ENCODE results near the gene MBLAC1. TPM values are rescaled to one million over a fixed set of nuclear protein-coding genes. Genes with fewer than 3 reads are reported as not detected.

Gene MBLAC1
- total and polyA plus RNA-seq, 9 of the 15 experiments (the other 6 are each of a cell fraction or from before 2014, with no cell fraction given) = 0.03 to 3.1 (median 0.52) TPM

DNA sequence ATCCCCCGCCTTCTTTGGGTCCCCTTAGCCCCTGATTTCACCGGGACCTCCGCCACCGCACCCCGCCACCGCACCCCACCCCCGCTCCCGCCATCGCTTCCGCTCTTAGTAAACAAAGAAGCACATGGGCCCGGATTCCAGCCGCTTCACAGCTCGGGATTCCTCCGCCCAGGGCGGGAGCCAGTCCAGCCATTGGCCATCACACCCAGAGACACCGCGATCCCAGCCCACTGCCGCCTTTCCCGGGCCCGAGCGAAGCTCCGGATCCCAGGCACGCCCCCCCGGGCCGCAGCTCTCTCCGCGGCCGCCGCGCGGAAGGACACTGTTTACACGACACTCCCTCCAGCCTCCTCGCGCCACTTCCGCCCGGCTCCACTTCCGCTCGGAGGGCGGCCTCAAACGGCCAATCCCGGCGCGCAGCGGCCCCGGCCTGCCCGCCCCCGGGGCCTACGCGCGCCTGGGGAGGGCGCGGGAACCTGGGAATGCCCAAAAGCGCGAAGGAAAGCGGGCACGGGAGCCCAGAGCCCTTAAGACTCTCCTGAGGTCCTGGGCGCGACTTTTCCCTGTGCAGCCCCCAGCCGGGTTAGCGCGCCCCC is 26.2 kb upstream of the MBLAC1 start (continued):
- TF ChIP-seq GMEB1 (CRISPR knock-in tag; IDR thresholded peaks at IDR 0.05) (peak; percentile 71), CEBPB (tag; IDR thresholded peaks at IDR 0.05) (no peak), RHOXF2B (CRISPR knock-in tag; conservative IDR thresholded peaks at IDR 0.05) (no peak), ZKSCAN1 (IDR thresholded peaks at IDR 0.05; ENCODE audit: low read depth, low read length) (peak; percentile 71), FOXA3 (CRISPR knock-in tag; conservative IDR thresholded peaks at IDR 0.05 in 1 of 2, IDR thresholded peaks at IDR 0.05 in 1 of 2) (peak; percentile 92), HNRNPUL1 (IDR thresholded peaks at IDR 0.05; ENCODE audit: low read length) (no peak), NFE2 (IDR thresholded peaks at IDR 0.05; ENCODE audit: low read depth) (no peak), MED1 (CRISPR knock-in tag; IDR thresholded peaks at IDR 0.05; ENCODE audit: borderline replicate concordance) (no peak), ZBTB7A (IDR thresholded peaks at IDR 0.05; ENCODE audit: borderline replicate concordance, control insufficient read depth, low read depth, low read length) (no peak; the same call in 1 of the 2 replicates), ATF6 (CRISPR knock-in tag; IDR thresholded peaks at IDR 0.05) (no peak), ZNF232 (CRISPR knock-in tag; IDR thresholded peaks at IDR 0.05) (no peak), SPI1 (IDR thresholded peaks at IDR 0.05; ENCODE audit: borderline replicate concordance, low read depth, low read length) (peak; percentile 91), NELFE (IDR thresholded peaks at IDR 0.05; ENCODE audit: insufficient read depth, insufficient read length) (no peak), POU5F1 (IDR thresholded peaks at IDR 0.05; ENCODE audit: borderline replicate concordance, low read depth, low read length, partially characterized antibody) (peak; percentile 40), TBL1XR1 (IDR thresholded peaks at IDR 0.05; ENCODE audit: low read length in 2 of 2) (peak in 1 of 2 experiments; percentile 63; a peak in 2 of 4 replicates), RCOR1 (IDR thresholded peaks at IDR 0.05; ENCODE audit: borderline replicate concordance in 1 of 2, low read depth in 2 of 2, low read length in 2 of 2) (no peak), E2F1 (CRISPR knock-in tag; IDR thresholded peaks at IDR 0.05) (no peak), PHF20 (IDR thresholded peaks at IDR 0.05; ENCODE audit: partially characterized antibody) (peak; percentile 91), SLC30A9 (CRISPR knock-in tag; IDR thresholded peaks at IDR 0.05) (no peak), RFX5 (IDR thresholded peaks at IDR 0.05; ENCODE audit: low read depth, low read length) (no peak)
- TF ChIP-seq, protein P1, sequence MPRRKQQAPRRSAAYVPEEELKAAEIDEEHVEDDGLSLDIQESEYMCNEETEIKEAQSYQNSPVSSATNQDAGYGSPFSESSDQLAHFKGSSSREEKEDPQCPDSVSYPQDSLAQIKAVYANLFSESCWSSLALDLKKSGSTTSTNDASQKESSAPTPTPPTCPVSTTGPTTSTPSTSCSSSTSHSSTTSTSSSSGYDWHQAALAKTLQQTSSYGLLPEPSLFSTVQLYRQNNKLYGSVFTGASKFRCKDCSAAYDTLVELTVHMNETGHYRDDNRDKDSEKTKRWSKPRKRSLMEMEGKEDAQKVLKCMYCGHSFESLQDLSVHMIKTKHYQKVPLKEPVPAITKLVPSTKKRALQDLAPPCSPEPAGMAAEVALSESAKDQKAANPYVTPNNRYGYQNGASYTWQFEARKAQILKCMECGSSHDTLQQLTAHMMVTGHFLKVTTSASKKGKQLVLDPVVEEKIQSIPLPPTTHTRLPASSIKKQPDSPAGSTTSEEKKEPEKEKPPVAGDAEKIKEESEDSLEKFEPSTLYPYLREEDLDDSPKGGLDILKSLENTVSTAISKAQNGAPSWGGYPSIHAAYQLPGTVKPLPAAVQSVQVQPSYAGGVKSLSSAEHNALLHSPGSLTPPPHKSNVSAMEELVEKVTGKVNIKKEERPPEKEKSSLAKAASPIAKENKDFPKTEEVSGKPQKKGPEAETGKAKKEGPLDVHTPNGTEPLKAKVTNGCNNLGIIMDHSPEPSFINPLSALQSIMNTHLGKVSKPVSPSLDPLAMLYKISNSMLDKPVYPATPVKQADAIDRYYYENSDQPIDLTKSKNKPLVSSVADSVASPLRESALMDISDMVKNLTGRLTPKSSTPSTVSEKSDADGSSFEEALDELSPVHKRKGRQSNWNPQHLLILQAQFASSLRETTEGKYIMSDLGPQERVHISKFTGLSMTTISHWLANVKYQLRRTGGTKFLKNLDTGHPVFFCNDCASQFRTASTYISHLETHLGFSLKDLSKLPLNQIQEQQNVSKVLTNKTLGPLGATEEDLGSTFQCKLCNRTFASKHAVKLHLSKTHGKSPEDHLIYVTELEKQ (CRISPR knock-in tag; IDR thresholded peaks at IDR 0.05) = no peak
